ENCODE measurements around the gene TMEM139. TPM values are rescaled to one million over a fixed set of nuclear protein-coding genes. Genes with fewer than 3 reads are reported as not detected.

Gene TMEM139
- total and polyA plus RNA-seq, 10 of the 15 experiments (the other 5 are each of a cell fraction or from before 2014, with no cell fraction given) = 0.31 TPM; not detected in 9

GRCh38 chr7:143252006-143252405 lies 32.8 kb upstream of the TMEM139 start:
- Histone ChIP-seq H3K27ac (ENCODE audit: control insufficient read depth, insufficient read depth) (no peak overlapping the region), H3K36me3 (ENCODE audit: control insufficient read depth in 2 of 2, insufficient read depth in 2 of 2, low read length in 1 of 2) (no peaks in the 10 kb centered on the region), H3K79me2 (ENCODE audit: control insufficient read depth, insufficient read depth, low read length) (no peaks in the 10 kb centered on the region), H3K27me3 (replicated peaks in 1 of 2; ENCODE audit: control insufficient read depth in 2 of 2, insufficient read depth in 2 of 2, low read length in 1 of 2) (no peaks in the 10 kb centered on the region), H4K20me1 (ENCODE audit: control insufficient read depth, insufficient read depth) (no peaks in the 10 kb centered on the region), H3K9ac (ENCODE audit: control insufficient read depth, insufficient read depth, low read length) (no peak overlapping the region), H3K4me1 (ENCODE audit: control insufficient read depth, insufficient read depth, low read length) (peaks cover 2% of the 10 kb centered on the region; the same call in 1 of the 2 replicates), H3K4me3 (no peak overlapping the region), H3K9me3 (replicated peaks; ENCODE audit: control insufficient read depth, insufficient read depth, low read length) (no peaks in the 10 kb centered on the region; the same call in 2 of the 3 replicates), H3K4me2 (ENCODE audit: control insufficient read depth, insufficient read depth) (no peak overlapping the region), H2AFZ (ENCODE audit: control insufficient read depth, low read depth, low read length) (no peak overlapping the region)
- BruUV-seq (replicated peaks) = no TSS peak
- CTCF ChIA-PET = interaction anchor here (0.6 to 9.4 kb wide), 2 partner anchors 12 to 28 kb away, joined by 4 to 66 read pairs; no protein-coding TSS in a partner anchor
- POLR2A ChIA-PET = no interaction called here
- FAIRE-seq = no peak
- in situ Hi-C loops (cut with MboI) = no loop called here
- intact Hi-C loops (cut with micrococcal nuclease; ENCODE audit: unreplicated experiment) = no loop called here
- no peak for DNase-seq (ENCODE audit: low read depth, low spot score)
- no peak for ATAC-seq
- SMC1A ChIA-PET (ENCODE audit: uncharacterized antibody, unreplicated experiment) = interaction anchor here (1.1 kb wide), 1 partner anchor 55 kb away, joined by 3 read pairs; no protein-coding TSS in a partner anchor
- RAD21 ChIA-PET (ENCODE audit: unreplicated experiment) = no interaction called here
- 45% methylated on average over 2 of the region's 2 CpGs for WGBS (ENCODE audit: insufficient coverage, insufficient replicate concordance, low lambda C conversion rate, missing lambda C conversion rate)
- TF ChIP-seq POLR2AphosphoS2 (IDR thresholded peaks at IDR 0.05; ENCODE audit: low read depth, low read length) = no peak
- no peak for TF ChIP-seq POLR2AphosphoS5 (IDR thresholded peaks at IDR 0.05; ENCODE audit: low read length)
- no peak for TF ChIP-seq ZNF207 (IDR thresholded peaks at IDR 0.05; ENCODE audit: borderline replicate concordance)
- TF ChIP-seq NBN (IDR thresholded peaks at IDR 0.05) = no peak
- TF ChIP-seq WRNIP1 (IDR thresholded peaks at IDR 0.05; ENCODE audit: borderline replicate concordance, low read depth, low read length) = no peak
- no peak for TF ChIP-seq BHLHE40 (IDR thresholded peaks at IDR 0.05; ENCODE audit: borderline replicate concordance in 1 of 2, low read depth in 2 of 2, low read length in 1 of 2)
- no peak for TF ChIP-seq RFX5 (IDR thresholded peaks at IDR 0.05; ENCODE audit: low read depth, low read length)
- TF ChIP-seq ZNF687 (IDR thresholded peaks at IDR 0.05) = no peak
- no peak for TF ChIP-seq ELK1 (IDR thresholded peaks at IDR 0.05; ENCODE audit: low read depth, low read length)
- TF ChIP-seq IRF3 (IDR thresholded peaks at IDR 0.05) = no peak
- TF ChIP-seq ZBTB33 (IDR thresholded peaks at IDR 0.05) = no peak
- no peak for TF ChIP-seq BCLAF1 (IDR thresholded peaks at IDR 0.05)
- no peak for TF ChIP-seq ZNF274 (IDR thresholded peaks at IDR 0.05; ENCODE audit: insufficient read depth, insufficient read length)
- TF ChIP-seq ATF7 (IDR thresholded peaks at IDR 0.05; ENCODE audit: low read depth) = no peak

Data from GM12878 (cell line).